GM12874 (cell line): Measurements from ENCODE around the gene ST7L.

Experiments used
- CTCF ChIP-seq: IDR thresholded peaks from 2 replicates; pipeline ENCODE4 v1.5.1; 2011; ENCODE audit warnings: low read depth, mild to moderate bottlenecking, control low read depth, low read length, moderate library complexity; ENCODE audit not compliant: insufficient read depth

The ST7L gene

GRCh38 chr1:112558634-112559033 lies 60.3 kb downstream of the ST7L start:
- TF ChIP-seq CTCF = no peak

- no peak for TF ChIP-seq CTCF
Observed at GRCh38 chr1:112557385-112557784, 61.6 kb downstream of the ST7L start.

- no peak for TF ChIP-seq CTCF
Observed at GRCh38 chr1:112554411-112554810, 64.5 kb downstream of the ST7L start.

- TF ChIP-seq CTCF = no peak
Observed at GRCh38 chr1:112549590-112549989, 69.4 kb downstream of the ST7L start.

GRCh38 chr1:112548547-112548946 lies 70.4 kb downstream of the ST7L start:
- no peak for TF ChIP-seq CTCF

GRCh38 chr1:112546076-112546475 lies 72.9 kb downstream of the ST7L start:
- TF ChIP-seq CTCF = no peak

- TF ChIP-seq CTCF = no peak
Observed at GRCh38 chr1:112544751-112545150, 74.2 kb downstream of the ST7L start.

- no peak for TF ChIP-seq CTCF
Observed at GRCh38 chr1:112544011-112544688, 74.8 kb downstream of the ST7L start.
